Measurements from ENCODE around the gene ATP11A. TPM values are rescaled to one million over a fixed set of nuclear protein-coding genes. Genes with fewer than 3 reads are reported as not detected.

The ATP11A gene
- total RNA-seq, 1 experiment from 2014 or later: 80.4 TPM

DNA sequence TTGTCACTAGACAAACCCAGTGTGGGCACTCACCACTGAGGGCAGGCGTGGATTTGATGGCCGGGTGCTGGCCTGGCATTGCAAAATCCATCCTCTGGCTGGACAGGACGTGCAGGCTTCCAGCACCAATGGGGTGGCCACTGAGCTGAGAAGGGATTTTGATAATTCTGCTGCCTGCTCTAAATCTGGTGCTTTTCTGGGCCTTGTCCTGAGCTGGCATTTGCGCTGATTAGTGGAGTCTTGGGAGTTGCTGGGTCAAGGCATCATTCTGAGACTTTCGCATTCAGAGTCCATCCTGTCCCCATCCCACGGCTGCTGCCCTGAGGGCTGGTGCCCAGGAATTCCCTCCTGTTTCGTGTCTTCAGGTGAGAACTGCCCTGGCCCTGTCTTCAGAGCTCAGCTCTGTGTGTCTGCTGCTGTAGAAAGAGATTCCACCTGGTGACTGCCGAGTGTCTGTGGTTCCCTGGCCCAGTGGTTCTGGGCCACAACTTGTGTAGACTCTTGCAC is 213.3 kb downstream of the ATP11A start:
- no peaks in the 10 kb centered on the region for H4K20me1 ChIP-seq (ENCODE audit: insufficient read depth)
- TF ChIP-seq ELF1 (IDR thresholded peaks at IDR 0.05; ENCODE audit: borderline replicate concordance, low read depth): no peak
- TF ChIP-seq TCF7L2 (IDR thresholded peaks at IDR 0.05; ENCODE audit: borderline replicate concordance, extremely low read depth, insufficient read depth, insufficient read length): no peak
- TF ChIP-seq JUND (IDR thresholded peaks at IDR 0.05): no peak
- no peak for TF ChIP-seq CEBPB (IDR thresholded peaks at IDR 0.05; ENCODE audit: low read depth)
- no peak for TF ChIP-seq RAD21 (IDR thresholded peaks at IDR 0.05; ENCODE audit: low read depth)
- TF ChIP-seq, protein P1, sequence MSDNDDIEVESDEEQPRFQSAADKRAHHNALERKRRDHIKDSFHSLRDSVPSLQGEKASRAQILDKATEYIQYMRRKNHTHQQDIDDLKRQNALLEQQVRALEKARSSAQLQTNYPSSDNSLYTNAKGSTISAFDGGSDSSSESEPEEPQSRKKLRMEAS (IDR thresholded peaks at IDR 0.05): no peak
- no peak for TF ChIP-seq ZFX (IDR thresholded peaks at IDR 0.05)
- no peak for TF ChIP-seq EZH2phosphoT487 (IDR thresholded peaks at IDR 0.05; ENCODE audit: borderline replicate concordance)
- no peak for TF ChIP-seq POLR2AphosphoS5 (IDR thresholded peaks at IDR 0.05; ENCODE audit: low read depth, low read length)
- TF ChIP-seq, protein P2, sequence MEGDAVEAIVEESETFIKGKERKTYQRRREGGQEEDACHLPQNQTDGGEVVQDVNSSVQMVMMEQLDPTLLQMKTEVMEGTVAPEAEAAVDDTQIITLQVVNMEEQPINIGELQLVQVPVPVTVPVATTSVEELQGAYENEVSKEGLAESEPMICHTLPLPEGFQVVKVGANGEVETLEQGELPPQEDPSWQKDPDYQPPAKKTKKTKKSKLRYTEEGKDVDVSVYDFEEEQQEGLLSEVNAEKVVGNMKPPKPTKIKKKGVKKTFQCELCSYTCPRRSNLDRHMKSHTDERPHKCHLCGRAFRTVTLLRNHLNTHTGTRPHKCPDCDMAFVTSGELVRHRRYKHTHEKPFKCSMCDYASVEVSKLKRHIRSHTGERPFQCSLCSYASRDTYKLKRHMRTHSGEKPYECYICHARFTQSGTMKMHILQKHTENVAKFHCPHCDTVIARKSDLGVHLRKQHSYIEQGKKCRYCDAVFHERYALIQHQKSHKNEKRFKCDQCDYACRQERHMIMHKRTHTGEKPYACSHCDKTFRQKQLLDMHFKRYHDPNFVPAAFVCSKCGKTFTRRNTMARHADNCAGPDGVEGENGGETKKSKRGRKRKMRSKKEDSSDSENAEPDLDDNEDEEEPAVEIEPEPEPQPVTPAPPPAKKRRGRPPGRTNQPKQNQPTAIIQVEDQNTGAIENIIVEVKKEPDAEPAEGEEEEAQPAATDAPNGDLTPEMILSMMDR (IDR thresholded peaks at IDR 0.05 in 2 of 3, conservative IDR thresholded peaks at IDR 0.05 in 1 of 3; ENCODE audit: borderline replicate concordance in 1 of 3, insufficient read depth in 1 of 3, low read depth in 2 of 3, low read length in 2 of 3): no peak
- TF ChIP-seq, protein P3, sequence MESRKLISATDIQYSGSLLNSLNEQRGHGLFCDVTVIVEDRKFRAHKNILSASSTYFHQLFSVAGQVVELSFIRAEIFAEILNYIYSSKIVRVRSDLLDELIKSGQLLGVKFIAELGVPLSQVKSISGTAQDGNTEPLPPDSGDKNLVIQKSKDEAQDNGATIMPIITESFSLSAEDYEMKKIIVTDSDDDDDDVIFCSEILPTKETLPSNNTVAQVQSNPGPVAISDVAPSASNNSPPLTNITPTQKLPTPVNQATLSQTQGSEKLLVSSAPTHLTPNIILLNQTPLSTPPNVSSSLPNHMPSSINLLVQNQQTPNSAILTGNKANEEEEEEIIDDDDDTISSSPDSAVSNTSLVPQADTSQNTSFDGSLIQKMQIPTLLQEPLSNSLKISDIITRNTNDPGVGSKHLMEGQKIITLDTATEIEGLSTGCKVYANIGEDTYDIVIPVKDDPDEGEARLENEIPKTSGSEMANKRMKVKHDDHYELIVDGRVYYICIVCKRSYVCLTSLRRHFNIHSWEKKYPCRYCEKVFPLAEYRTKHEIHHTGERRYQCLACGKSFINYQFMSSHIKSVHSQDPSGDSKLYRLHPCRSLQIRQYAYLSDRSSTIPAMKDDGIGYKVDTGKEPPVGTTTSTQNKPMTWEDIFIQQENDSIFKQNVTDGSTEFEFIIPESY (IDR thresholded peaks at IDR 0.05; ENCODE audit: extremely low read depth, insufficient replicate concordance, low read length): no peak
- TF ChIP-seq, protein P4, sequence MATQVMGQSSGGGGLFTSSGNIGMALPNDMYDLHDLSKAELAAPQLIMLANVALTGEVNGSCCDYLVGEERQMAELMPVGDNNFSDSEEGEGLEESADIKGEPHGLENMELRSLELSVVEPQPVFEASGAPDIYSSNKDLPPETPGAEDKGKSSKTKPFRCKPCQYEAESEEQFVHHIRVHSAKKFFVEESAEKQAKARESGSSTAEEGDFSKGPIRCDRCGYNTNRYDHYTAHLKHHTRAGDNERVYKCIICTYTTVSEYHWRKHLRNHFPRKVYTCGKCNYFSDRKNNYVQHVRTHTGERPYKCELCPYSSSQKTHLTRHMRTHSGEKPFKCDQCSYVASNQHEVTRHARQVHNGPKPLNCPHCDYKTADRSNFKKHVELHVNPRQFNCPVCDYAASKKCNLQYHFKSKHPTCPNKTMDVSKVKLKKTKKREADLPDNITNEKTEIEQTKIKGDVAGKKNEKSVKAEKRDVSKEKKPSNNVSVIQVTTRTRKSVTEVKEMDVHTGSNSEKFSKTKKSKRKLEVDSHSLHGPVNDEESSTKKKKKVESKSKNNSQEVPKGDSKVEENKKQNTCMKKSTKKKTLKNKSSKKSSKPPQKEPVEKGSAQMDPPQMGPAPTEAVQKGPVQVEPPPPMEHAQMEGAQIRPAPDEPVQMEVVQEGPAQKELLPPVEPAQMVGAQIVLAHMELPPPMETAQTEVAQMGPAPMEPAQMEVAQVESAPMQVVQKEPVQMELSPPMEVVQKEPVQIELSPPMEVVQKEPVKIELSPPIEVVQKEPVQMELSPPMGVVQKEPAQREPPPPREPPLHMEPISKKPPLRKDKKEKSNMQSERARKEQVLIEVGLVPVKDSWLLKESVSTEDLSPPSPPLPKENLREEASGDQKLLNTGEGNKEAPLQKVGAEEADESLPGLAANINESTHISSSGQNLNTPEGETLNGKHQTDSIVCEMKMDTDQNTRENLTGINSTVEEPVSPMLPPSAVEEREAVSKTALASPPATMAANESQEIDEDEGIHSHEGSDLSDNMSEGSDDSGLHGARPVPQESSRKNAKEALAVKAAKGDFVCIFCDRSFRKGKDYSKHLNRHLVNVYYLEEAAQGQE (IDR thresholded peaks at IDR 0.05; ENCODE audit: low read depth): no peak
- no peak for TF ChIP-seq EGR1 (IDR thresholded peaks at IDR 0.05; ENCODE audit: low read depth)
- TF ChIP-seq EZH2 (IDR thresholded peaks at IDR 0.05): no peak
- TF ChIP-seq SRF (IDR thresholded peaks at IDR 0.05; ENCODE audit: low read depth): no peak
- no peak for TF ChIP-seq CBX3 (IDR thresholded peaks at IDR 0.05; ENCODE audit: low read depth)
- TF ChIP-seq, protein P5, sequence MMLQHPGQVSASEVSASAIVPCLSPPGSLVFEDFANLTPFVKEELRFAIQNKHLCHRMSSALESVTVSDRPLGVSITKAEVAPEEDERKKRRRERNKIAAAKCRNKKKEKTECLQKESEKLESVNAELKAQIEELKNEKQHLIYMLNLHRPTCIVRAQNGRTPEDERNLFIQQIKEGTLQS (IDR thresholded peaks at IDR 0.05): no peak
- no peak for TF ChIP-seq FOSL1 (IDR thresholded peaks at IDR 0.05; ENCODE audit: low read depth)
- TF ChIP-seq SIN3A (IDR thresholded peaks at IDR 0.05; ENCODE audit: low read depth): no peak
- no peak for TF ChIP-seq SP1 (IDR thresholded peaks at IDR 0.05; ENCODE audit: low read depth)
- H2AFZ ChIP-seq (ENCODE audit: low read depth, low read length, poor library complexity, severe bottlenecking): no peak overlapping the region
- no peak overlapping the region for H3K9ac ChIP-seq (ENCODE audit: low read length)
- no TSS peak for BruUV-seq (replicated peaks)
- CTCF ChIA-PET: no interaction called here
- RAD21 ChIA-PET (ENCODE audit: low non-redundant PET in 1 of 2, low total read pairs in 2 of 2, uncharacterized antibody in 2 of 2, unreplicated experiment in 2 of 2): no interaction called here
- no peak overlapping the region for H3K27ac ChIP-seq (ENCODE audit: low read depth, low read length)
- peaks cover 5 to 13% of the 10 kb centered on the region in 2 experiments for H3K4me1 ChIP-seq (ENCODE audit: control insufficient read depth in 1 of 2, insufficient read depth in 2 of 2, low read length in 2 of 2)
- POLR2A ChIA-PET: no interaction called here
- no peak for DNase-seq (ENCODE audit: low read depth, low spot score)
- H3K4me3 ChIP-seq (replicated peaks in 1 of 2; ENCODE audit: low read depth in 1 of 2, low read length in 2 of 2): no peak overlapping the region
- H3K79me2 ChIP-seq (ENCODE audit: insufficient read depth, low read length): no peaks in the 10 kb centered on the region
- no peaks in the 10 kb centered on the region for H3K36me3 ChIP-seq (ENCODE audit: control insufficient read depth in 1 of 2, insufficient read depth in 2 of 2, low read length in 2 of 2)
- intact Hi-C loops (cut with micrococcal nuclease): no loop called here
- H3K27me3 ChIP-seq (ENCODE audit: insufficient read depth, low read length): no peaks in the 10 kb centered on the region
- no peaks in the 10 kb centered on the region for H3K9me2 ChIP-seq (ENCODE audit: insufficient read depth)
- ATAC-seq: no peak
- H3K9me3 ChIP-seq (ENCODE audit: control insufficient read depth in 1 of 2, insufficient read depth in 1 of 2, low read depth in 1 of 2, low read length in 2 of 2): no peaks in the 10 kb centered on the region
- H3K4me2 ChIP-seq (ENCODE audit: low read length): no peak overlapping the region

Measured in HCT116 (cell line).